HEK293T (cell line): ENCODE data around the gene ACSL3.

ENCODE experiments used
- CTBP1 ChIP-seq: fragments of 450-650 bp; IDR thresholded peaks from 2 replicates; pipeline ENCODE4 v1.6.1; 2016; ENCODE audit warnings: borderline replicate concordance
- FOXK2 ChIP-seq: fragments of 450-650 bp; IDR thresholded peaks from 2 replicates; pipeline ENCODE4 v1.6.1; 2016; ENCODE audit warnings: mild to moderate bottlenecking
- HDGF ChIP-seq: fragments of 450-650 bp; IDR thresholded peaks from 2 replicates; pipeline ENCODE4 v1.6.1; 2017; ENCODE audit warnings: antibody characterized with exemption, borderline replicate concordance
- L3MBTL2 ChIP-seq: fragments of 450-650 bp; conservative IDR thresholded peaks from 2 replicates; pipeline ENCODE4 v1.6.1; 2016; ENCODE audit warnings: mild to moderate bottlenecking
- NFRKB ChIP-seq: fragments of 450-650 bp; IDR thresholded peaks from 2 replicates; pipeline ENCODE4 v1.6.1; 2016; ENCODE audit warnings: mild to moderate bottlenecking, moderate library complexity
- SP1 ChIP-seq: fragments of 450-650 bp; IDR thresholded peaks from 2 replicates; pipeline ENCODE4 v1.6.1; 2017
- SUZ12 ChIP-seq: fragments of 450-650 bp; IDR thresholded peaks from 2 replicates; pipeline ENCODE4 v1.6.1; 2016; ENCODE audit warnings: mild to moderate bottlenecking
- TARDBP ChIP-seq: fragments of 450-650 bp; IDR thresholded peaks from 2 replicates; pipeline ENCODE4 v1.6.1; 2016
- ZNF384 ChIP-seq: fragments of 450-650 bp; IDR thresholded peaks from 2 replicates; pipeline ENCODE4 v1.6.1; 2016

GRCh38 chr2:222827417-222827816, 33.4 kb upstream of the ACSL3 start:
- TF ChIP-seq FOXK2 (no peak), SP1 (no peak), L3MBTL2 (no peak), HDGF (no peak), TARDBP (no peak), CTBP1 (no peak), SUZ12 (no peak), NFRKB (no peak), ZNF384 (no peak)
